Measurements from ENCODE around the gene CCDC40.

The CCDC40 gene

GRCh38 chr17:80110927-80111701 lies 74.7 kb downstream of the CCDC40 start:
- no peak for DNase-seq (ENCODE audit: low spot score)
- TF ChIP-seq CTCF (IDR thresholded peaks at IDR 0.05; ENCODE audit: extremely low read depth, missing control alignments), result no peak

- no peak for DNase-seq (ENCODE audit: low spot score)
- TF ChIP-seq CTCF (IDR thresholded peaks at IDR 0.05; ENCODE audit: extremely low read depth, missing control alignments), result no peak
Observed at GRCh38 chr17:80111702-80112470, 75.4 kb downstream of the CCDC40 start.

GRCh38 chr17:80112471-80113032 lies 76.1 kb downstream of the CCDC40 start:
- DNase-seq (ENCODE audit: low spot score), result no peak
- no peak for TF ChIP-seq CTCF (IDR thresholded peaks at IDR 0.05; ENCODE audit: extremely low read depth, missing control alignments)

- no peak for DNase-seq (ENCODE audit: low spot score)
- TF ChIP-seq CTCF (IDR thresholded peaks at IDR 0.05; ENCODE audit: extremely low read depth, missing control alignments), result no peak
Observed at GRCh38 chr17:80113033-80113484, 76.6 kb downstream of the CCDC40 start.

- DNase-seq (ENCODE audit: low spot score), result no peak
Observed at GRCh38 chr17:80114758-80115157, 78.3 kb downstream of the CCDC40 start.

GRCh38 chr17:80115159-80115558 lies 78.7 kb downstream of the CCDC40 start:
- DNase-seq (ENCODE audit: low spot score), result no peak
- no peak for TF ChIP-seq CTCF (IDR thresholded peaks at IDR 0.05; ENCODE audit: extremely low read depth, missing control alignments)

More at GRCh38 chr17:80114758-80115157, 78.3 kb downstream of the CCDC40 start:
- no peak for TF ChIP-seq CTCF (IDR thresholded peaks at IDR 0.05; ENCODE audit: extremely low read depth, missing control alignments)

Data from GM20000 (cell line).